CD4-positive, alpha-beta T cell (primary cell): ENCODE data around the gene CFAP97D1. TPM values are rescaled to one million over a fixed set of nuclear protein-coding genes. Genes with fewer than 3 reads are reported as not detected.

Source experiments
- ATAC-seq: fragments of 200-7000 bp; cut with Tn5 transposase; one replicate; pipeline ENCODE4 v1.10.0; 2022; ENCODE audit warnings: mild to moderate bottlenecking; ENCODE audit not compliant: poor library complexity
- CTCF ChIA-PET: fragments of 350-600 bp; sonication (Branson Sonifier 250); formaldehyde crosslinking; loops from one replicate; lab custom pipeline; 2021; ENCODE audit warnings: antibody characterized with exemption, inconsistent platforms; lab: Charles Lee
- POLR2A ChIA-PET: fragments of 350-600 bp; sonication (Branson Sonifier 250); formaldehyde crosslinking; loops from one replicate; lab custom pipeline; 2021; ENCODE audit warnings: antibody characterized with exemption, inconsistent platforms; lab: Charles Lee
- DNase-seq, 14 experiments: peaks; one replicate each; pipeline ENCODE4 v3.0.0-alpha.2; 2013 to 2020; ENCODE audit warnings: mixed read lengths in 2 of 14
- H3K27ac ChIP-seq, 2 donors: one replicate each; pipeline versions ENCODE4 v1.5.1 to v1.7.0; 2013; ENCODE audit warnings: low read length in 2 of 2, low read depth in 1 of 2, mild to moderate bottlenecking in 1 of 2
- H3K27me3 ChIP-seq, 2 experiments: 1 replicate in 1 of 2; 2 replicates in 1 of 2; pipeline versions ENCODE4 v1.6.1 to v1.7.0; 2013; ENCODE audit warnings: low read length in 2 of 2, control low read depth in 1 of 2, mild to moderate bottlenecking in 1 of 2, moderate library complexity in 1 of 2; ENCODE audit not compliant: insufficient read depth in 2 of 2, control insufficient read depth in 1 of 2
- H3K36me3 ChIP-seq: one replicate; pipeline ENCODE4 v1.6.1; 2013; ENCODE audit warnings: low read length, control low read depth; ENCODE audit not compliant: insufficient read depth
- H3K4me1 ChIP-seq: one replicate; pipeline ENCODE4 v1.6.1; 2013; ENCODE audit warnings: low read length, control low read depth; ENCODE audit not compliant: insufficient read depth
- H3K4me3 ChIP-seq: one replicate; pipeline ENCODE4 v1.5.1; 2013; ENCODE audit warnings: mild to moderate bottlenecking, low read length, moderate library complexity
- H3K9me3 ChIP-seq, 2 experiments: 1 replicate in 1 of 2; 2 replicates in 1 of 2; pipeline versions ENCODE4 v1.6.1 to v1.7.0; 2013; ENCODE audit warnings: low read length in 2 of 2, mild to moderate bottlenecking in 2 of 2, control low read depth in 1 of 2, moderate library complexity in 1 of 2; ENCODE audit not compliant: control insufficient read depth in 1 of 2, insufficient read depth in 1 of 2
- H3K27ac Mint-ChIP-seq: one replicate; pipeline ENCODE4 v1.8.0; 2020; ENCODE audit warnings: mixed read lengths
- H3K27me3 Mint-ChIP-seq: one replicate; pipeline ENCODE4 v1.8.0; 2021; ENCODE audit warnings: mixed read lengths
- H3K36me3 Mint-ChIP-seq: one replicate; pipeline ENCODE4 v1.8.0; 2021; ENCODE audit warnings: low read depth, mixed read lengths
- H3K4me1 Mint-ChIP-seq: one replicate; pipeline ENCODE4 v1.8.0; 2021; ENCODE audit warnings: low read depth, mixed read lengths
- H3K4me3 Mint-ChIP-seq: one replicate; pipeline ENCODE4 v1.8.0; 2020; ENCODE audit warnings: mild to moderate bottlenecking, mixed read lengths
- H3K9me3 Mint-ChIP-seq: one replicate; pipeline ENCODE4 v1.8.0; 2020; ENCODE audit warnings: mixed read lengths
- CTCF ChIP-seq: fragments of 200-600 bp; IDR thresholded peaks from one replicate; pipeline ENCODE4 v1.8.0; 2022; ENCODE audit warnings: antibody characterized with exemption, mild to moderate bottlenecking
- intact Hi-C, 2 experiments: fragments of 100-400 bp; cut with DNase I in 1 of 2; cut with micrococcal nuclease in 1 of 2; formaldehyde crosslinking; loops; one replicate each; pipeline versions ENCODE4 v1.15.1 to v1.9.0; 2023 to 2025; cut with DNase I, micrococcal nuclease
- total RNA-seq, 174 experiments: library from RNA in 2 of 174; stranded (reverse) in 2 of 174; gene quantifications; one replicate each; pipeline ENCODE4 v1.2.3 and lab custom pipeline; 2021 to 2026

CFAP97D1 gene
- total RNA-seq, 2 experiments from 2014 or later = not detected

- no peak overlapping the region for H3K27ac Mint-ChIP-seq
- Histone ChIP-seq H3K4me3 (no peak overlapping the region), H3K36me3 (no peaks in the 10 kb centered on the region), H3K9me3 (no peaks in the 10 kb centered on the region), H3K4me1 (no peaks in the 10 kb centered on the region), H3K27ac (no peak overlapping the region), H3K27me3 (peaks cover 4 to 12% of the 10 kb centered on the region in 2 experiments)
- ChIA-PET CTCF (no interaction called here), POLR2A (no interaction called here)
- no peaks in the 10 kb centered on the region for H3K9me3 Mint-ChIP-seq
- intact Hi-C loops = no loop called here
- peaks cover 50% of the 10 kb centered on the region for H3K27me3 Mint-ChIP-seq
- H3K4me3 Mint-ChIP-seq = no peak overlapping the region
- H3K4me1 Mint-ChIP-seq = no peaks in the 10 kb centered on the region
- no peak for TF ChIP-seq CTCF
- ATAC-seq = no peak
- no peak for DNase-seq
- H3K36me3 Mint-ChIP-seq = no peaks in the 10 kb centered on the region
Measured at GRCh38 chr17:43803758-43804157, 23.5 kb downstream of the CFAP97D1 start.

GRCh38 chr17:43805117-43805516 is 24.9 kb downstream of the CFAP97D1 start:
- intact Hi-C loops = loop anchor here in 1 of 2 experiments (5.0 kb wide), 1 partner anchor 277 kb away; no protein-coding TSS in a partner anchor
- ATAC-seq = no peak
- Mint-ChIP-seq H3K27ac (no peak overlapping the region), H3K4me1 (no peaks in the 10 kb centered on the region), H3K36me3 (no peaks in the 10 kb centered on the region), H3K4me3 (no peak overlapping the region), H3K9me3 (no peaks in the 10 kb centered on the region), H3K27me3 (peaks cover 40% of the 10 kb centered on the region)
- no peak overlapping the region for H3K4me3 ChIP-seq
- H3K36me3 ChIP-seq = no peaks in the 10 kb centered on the region
- DNase-seq = no peak
- H3K27me3 ChIP-seq = peaks cover 4 to 6% of the 10 kb centered on the region in 2 experiments
- CTCF ChIA-PET = no interaction called here
- TF ChIP-seq CTCF = no peak
- no peaks in the 10 kb centered on the region for H3K9me3 ChIP-seq
- POLR2A ChIA-PET = interaction anchor here (0.5 kb wide), 1 partner anchor 239 kb away, joined by 4 read pairs; no protein-coding TSS in a partner anchor
- H3K27ac ChIP-seq = no peak overlapping the region
- no peaks in the 10 kb centered on the region for H3K4me1 ChIP-seq

GRCh38 chr17:43808076-43808475 is 27.8 kb downstream of the CFAP97D1 start:
- intact Hi-C loops = loop anchor here in 1 of 2 experiments (5.0 kb wide), 1 partner anchor 274 kb away; no protein-coding TSS in a partner anchor
- DNase-seq (no peak), ATAC-seq (no peak)
- TF ChIP-seq CTCF = no peak
- H3K36me3 ChIP-seq = no peaks in the 10 kb centered on the region
- H3K27me3 Mint-ChIP-seq = peaks cover 28% of the 10 kb centered on the region
- no peak overlapping the region for H3K4me3 Mint-ChIP-seq
- no peaks in the 10 kb centered on the region for H3K36me3 Mint-ChIP-seq
- no peak overlapping the region for H3K4me3 ChIP-seq
- no peak overlapping the region for H3K27ac ChIP-seq
- no peaks in the 10 kb centered on the region for H3K4me1 Mint-ChIP-seq
- no peaks in the 10 kb centered on the region for H3K9me3 Mint-ChIP-seq
- H3K4me1 ChIP-seq = no peaks in the 10 kb centered on the region
- H3K27me3 ChIP-seq = peaks cover 0 to 6% of the 10 kb centered on the region in 2 experiments
- no peaks in the 10 kb centered on the region for H3K9me3 ChIP-seq
- ChIA-PET CTCF (no interaction called here), POLR2A (no interaction called here)
- no peak overlapping the region for H3K27ac Mint-ChIP-seq
